ENCODE results near the gene FOXP2.

Gene FOXP2

GRCh38 chr7:114658216-114658615 is 243.6 kb downstream of the FOXP2 start:
- DNase-seq (ENCODE audit: low spot score) = no peak

- DNase-seq (ENCODE audit: low spot score) = no peak
Observed at GRCh38 chr7:114659409-114660125, 245.0 kb downstream of the FOXP2 start.

GRCh38 chr7:114660126-114660486 is 245.5 kb downstream of the FOXP2 start:
- DNase-seq (ENCODE audit: low spot score) = no peak

- DNase-seq (ENCODE audit: low spot score) = no peak
Observed at GRCh38 chr7:114660753-114661152, 246.1 kb downstream of the FOXP2 start.

- no peak for DNase-seq (ENCODE audit: low spot score)
Observed at GRCh38 chr7:114662002-114662677, 247.5 kb downstream of the FOXP2 start.

GRCh38 chr7:114663502-114663901 is 248.9 kb downstream of the FOXP2 start:
- DNase-seq (ENCODE audit: low spot score) = no peak

GRCh38 chr7:114670676-114671075 is 256.1 kb downstream of the FOXP2 start:
- no peak for DNase-seq (ENCODE audit: low spot score)

DNA sequence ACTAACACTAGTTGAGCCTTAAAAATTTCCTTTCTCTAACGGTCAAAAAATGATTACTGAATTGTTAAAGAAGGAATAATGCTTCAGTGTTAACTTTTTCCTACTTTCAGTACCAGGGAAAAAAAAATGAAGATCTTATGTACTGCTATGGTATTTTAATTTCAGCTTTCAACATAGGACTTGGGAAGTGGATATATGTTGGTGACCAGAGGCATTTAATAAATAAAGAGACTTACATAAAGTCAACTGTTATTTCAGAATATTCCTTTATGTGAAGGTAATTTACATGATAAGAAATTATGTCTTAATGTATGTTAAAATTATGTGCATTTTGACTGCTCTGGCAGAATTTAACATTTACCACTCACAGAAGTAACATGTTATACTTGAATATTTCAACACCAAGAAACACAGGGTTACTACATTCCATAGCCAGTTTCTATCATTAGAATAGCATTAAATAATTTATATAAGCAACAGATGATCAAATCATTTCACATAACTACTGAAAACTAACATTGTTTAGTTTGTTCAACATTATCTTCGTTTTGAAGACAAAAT is 257.0 kb downstream of the FOXP2 start:
- no peak for DNase-seq (ENCODE audit: low spot score)

GRCh38 chr7:114678116-114678515 is 263.5 kb downstream of the FOXP2 start:
- DNase-seq (ENCODE audit: low spot score) = no peak

DNA sequence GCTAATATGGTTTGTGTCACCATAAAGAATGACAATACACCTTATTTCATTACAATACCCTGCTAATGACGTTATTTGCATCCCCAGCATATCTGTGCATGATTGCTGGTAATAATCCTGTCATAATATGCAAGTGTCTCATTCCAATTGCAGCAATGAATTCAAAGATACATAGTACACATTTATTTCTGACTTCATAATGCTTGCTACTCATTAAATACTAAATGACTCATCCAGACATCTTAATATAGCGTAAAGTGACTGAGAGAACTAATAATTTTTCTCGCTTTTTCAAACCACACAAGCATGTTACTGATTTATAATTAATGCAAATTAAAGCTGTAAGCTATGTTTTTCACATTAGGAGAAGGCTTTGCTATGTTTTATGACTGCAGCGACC is 272.6 kb downstream of the FOXP2 start:
- no peak for DNase-seq (ENCODE audit: low spot score)

GRCh38 chr7:114688443-114689055 is 273.9 kb downstream of the FOXP2 start:
- no peak for DNase-seq (ENCODE audit: low spot score)

- DNase-seq (ENCODE audit: low spot score) = no peak
Observed at GRCh38 chr7:114689406-114689805, 274.8 kb downstream of the FOXP2 start.

DNA sequence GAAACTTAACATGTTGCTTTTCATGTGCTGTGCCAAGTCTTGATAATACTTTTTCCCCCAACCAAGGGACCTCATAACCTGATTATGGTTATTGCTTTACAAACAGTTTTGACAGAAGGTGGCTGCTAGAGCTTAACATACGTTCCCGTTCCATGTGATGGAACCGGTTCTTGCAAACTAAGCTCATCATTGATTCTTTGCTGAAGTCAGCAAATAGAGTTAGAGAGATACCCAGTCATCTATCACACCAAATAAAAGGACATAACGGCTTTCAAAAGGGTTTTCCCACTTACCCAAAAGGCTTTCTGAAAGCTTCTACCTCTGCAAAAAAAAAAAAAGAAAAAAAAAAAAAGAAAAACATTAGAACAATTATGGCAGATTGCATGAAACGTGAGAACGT is 277.0 kb downstream of the FOXP2 start:
- DNase-seq (ENCODE audit: low spot score) = no peak

DNA sequence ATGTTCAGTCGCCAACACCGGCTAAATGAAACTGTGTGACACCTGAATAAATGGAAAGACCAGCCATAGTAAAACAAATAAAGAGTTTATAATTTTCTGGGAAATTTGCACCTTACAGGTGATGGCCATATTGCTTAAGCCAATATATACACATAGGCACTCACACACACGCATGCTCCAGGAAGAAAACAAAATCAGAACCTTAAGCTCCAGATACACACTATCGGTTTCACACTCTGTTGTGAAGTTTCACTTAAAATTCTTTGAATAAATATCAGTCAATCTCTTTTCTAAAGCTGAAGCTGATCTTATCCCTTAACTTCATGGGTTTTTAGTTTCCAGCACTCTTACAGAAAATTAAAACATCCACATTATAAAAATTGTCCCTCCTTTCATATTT is 280.6 kb downstream of the FOXP2 start:
- no peak for DNase-seq (ENCODE audit: low spot score)

- DNase-seq (ENCODE audit: low spot score) = no peak
Observed at GRCh38 chr7:114700247-114700928, 285.8 kb downstream of the FOXP2 start.

DNA sequence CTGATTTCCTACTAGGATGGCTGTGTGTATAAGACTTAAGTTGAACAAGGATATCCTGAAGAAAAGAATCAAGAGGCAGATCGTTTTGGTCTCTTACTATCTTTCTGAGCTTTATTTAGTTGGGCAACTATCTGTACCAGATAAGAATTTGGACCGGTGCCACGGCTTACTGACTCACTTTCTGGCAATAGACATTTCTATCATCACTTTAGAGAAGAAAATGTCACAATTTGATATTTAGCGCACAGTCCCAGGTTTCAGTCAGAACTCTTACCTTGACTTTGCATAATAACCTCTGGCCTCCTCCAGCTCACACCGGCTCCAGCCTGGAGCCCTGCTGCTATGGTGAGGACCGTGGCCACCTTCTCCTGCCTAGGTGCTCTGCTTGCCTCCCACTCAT is 289.1 kb downstream of the FOXP2 start:
- no peak for DNase-seq (ENCODE audit: low spot score)

GRCh38 chr7:114708646-114709045 is 294.0 kb downstream of the FOXP2 start:
- no peak for DNase-seq (ENCODE audit: low spot score)

DNA sequence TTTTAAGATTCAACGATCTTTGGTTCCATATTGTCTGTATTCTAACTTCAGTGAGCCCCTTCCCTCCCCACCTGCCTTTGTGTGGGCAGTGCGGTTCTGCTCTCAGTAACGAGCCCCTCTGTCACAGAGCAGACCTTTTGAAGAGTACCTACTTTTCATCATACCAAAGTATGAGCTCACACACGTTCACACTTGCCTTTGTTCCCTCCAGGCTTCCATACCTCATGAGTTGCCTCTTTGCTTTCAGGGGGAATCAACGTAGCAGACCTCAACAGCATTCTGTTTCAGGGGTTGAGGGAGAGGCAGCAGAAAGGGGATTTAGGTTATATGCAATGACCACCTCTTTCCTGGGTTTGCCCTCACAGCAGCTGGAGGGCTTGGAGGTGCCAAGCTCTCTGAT is 295.9 kb downstream of the FOXP2 start:
- no peak for DNase-seq (ENCODE audit: low spot score)

DNA sequence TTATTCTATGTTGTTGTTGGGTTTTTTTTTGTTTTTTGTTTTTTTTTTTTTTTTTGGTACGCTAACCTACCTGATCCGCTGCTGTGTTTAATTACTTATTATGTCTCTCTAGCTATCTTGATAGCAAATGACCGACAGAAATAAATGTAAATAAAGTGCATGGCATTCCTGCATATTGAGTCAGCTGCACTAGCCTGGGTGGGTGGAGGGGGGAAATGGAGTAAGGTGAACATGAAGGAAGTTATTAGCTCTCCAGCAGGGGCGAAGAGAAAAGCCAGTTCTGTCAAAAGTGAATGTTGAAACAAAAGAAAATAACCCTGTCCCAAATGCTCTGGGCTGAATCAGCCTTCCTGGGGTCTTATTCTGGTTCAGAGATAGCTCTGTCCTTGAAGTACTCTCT is 296.6 kb downstream of the FOXP2 start:
- DNase-seq (ENCODE audit: low spot score) = no peak

- DNase-seq (ENCODE audit: low spot score) = no peak
Observed at GRCh38 chr7:114715907-114716306, 301.3 kb downstream of the FOXP2 start.

GRCh38 chr7:114718861-114719260 is 304.2 kb downstream of the FOXP2 start:
- no peak for DNase-seq (ENCODE audit: low spot score)

DNA sequence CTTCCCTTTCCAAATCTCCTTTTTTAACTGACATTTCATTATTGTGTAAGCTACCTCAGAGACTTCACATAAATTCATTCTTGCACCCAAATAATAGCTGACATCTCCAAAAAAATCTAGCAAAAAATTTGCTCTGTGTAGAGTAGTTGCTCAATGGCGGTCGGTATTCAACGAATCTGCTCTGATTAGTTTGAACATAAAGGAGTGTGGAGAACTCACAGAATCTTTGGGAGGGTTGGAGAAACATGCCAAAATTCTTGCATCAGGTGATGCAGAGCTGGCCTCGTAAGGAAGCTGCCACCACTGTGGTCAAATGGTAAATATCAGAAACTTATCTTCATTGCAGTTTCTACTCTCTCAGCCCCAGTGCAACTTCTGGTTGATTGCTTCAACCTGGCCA is 306.1 kb downstream of the FOXP2 start:
- DNase-seq (ENCODE audit: low spot score) = no peak

DNA sequence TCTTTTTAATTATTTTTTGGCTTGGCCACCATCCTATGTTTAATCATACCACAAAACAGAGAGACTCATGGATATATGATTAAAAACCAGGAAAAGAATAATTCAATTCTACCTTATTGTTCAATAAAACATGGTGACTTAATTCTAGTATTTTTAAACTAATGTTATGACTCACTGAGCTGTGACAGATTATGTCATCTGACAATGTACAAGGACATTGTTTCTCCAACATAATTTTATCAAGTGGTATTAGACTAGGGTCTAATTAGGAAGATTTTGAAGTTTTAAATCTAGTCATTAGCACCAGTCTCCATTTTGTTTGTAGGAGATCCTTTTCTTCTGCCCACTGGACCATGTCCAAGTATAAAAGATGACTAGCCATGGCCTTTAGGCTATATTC is 307.9 kb downstream of the FOXP2 start:
- DNase-seq (ENCODE audit: low spot score) = no peak
